KOPT-K1 (cell line): ENCODE data around the gene PLK5.
"Not testable (repeated sequence)": the region's sequence is repeated elsewhere in the genome, so short reads cannot be mapped to it uniquely, and the experiment has no call there.

Experiments used
- H3K27ac ChIP-seq: fragments of 200-600 bp; sonication (generic); 2 replicates; pipeline ENCODE4 v1.5.1; 2016; ENCODE audit warnings: antibody characterized with exemption, mild to moderate bottlenecking, low read depth, low read length; ENCODE audit not compliant: poor library complexity, severe bottlenecking
- H3K36me3 ChIP-seq: fragments of 200-600 bp; sonication (generic); 2 replicates; pipeline ENCODE4 v1.5.1; 2017; ENCODE audit warnings: antibody characterized with exemption, mild to moderate bottlenecking, low read length, moderate library complexity; ENCODE audit not compliant: insufficient read depth
- H3K9me3 ChIP-seq: fragments of 200-600 bp; sonication (generic); 2 replicates; pipeline ENCODE4 v1.5.1; 2017; ENCODE audit warnings: antibody characterized with exemption, low read length, mild to moderate bottlenecking; ENCODE audit not compliant: insufficient read depth, poor library complexity, severe bottlenecking

PLK5 gene

GRCh38 chr19:1523412-1524286 lies at the start of gene PLK5:
Gene PLK5, plus strand, starts transcription at chr19:1524077. Its CDS starts 2,920 bp downstream, at chr19:1526997.
- Histone ChIP-seq H3K36me3 (no peaks in the 10 kb centered on the region), H3K9me3 (no peaks in the 10 kb centered on the region), H3K27ac (no peak within 1 kb of the TSS)

DNA sequence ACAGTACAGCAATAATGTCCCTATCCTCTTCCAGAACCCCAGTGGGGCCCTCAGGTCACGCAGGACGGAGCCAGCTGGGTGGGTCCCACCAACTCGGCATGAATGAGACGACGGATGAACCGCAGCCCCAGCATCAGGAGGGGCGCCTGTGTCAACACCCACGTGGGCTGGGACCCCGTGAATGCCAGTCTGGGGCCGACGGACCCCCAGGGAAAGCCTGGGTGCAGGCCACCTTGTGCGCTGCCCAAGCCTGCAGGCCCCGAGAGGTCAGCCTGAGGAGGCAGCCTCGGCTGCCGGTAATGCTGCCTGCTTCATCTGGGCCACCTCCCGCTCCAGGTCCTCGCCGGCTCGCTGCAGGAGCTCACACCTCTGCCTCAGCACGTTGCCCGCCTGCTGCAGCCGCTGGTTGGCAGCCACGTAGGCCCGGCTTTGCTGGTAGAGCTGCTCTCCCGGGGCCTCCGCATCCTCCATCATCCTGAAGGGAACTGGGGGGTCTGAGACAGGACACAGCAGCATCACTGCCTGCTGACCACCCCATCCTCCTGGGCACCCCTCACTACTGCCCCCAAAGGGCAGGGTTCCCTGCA lies 49.0 kb upstream of the PLK5 start:
- Histone ChIP-seq H3K9me3 (no peaks in the 10 kb centered on the region), H3K36me3 (peaks cover 26% of the 10 kb centered on the region; the same call in 1 of the 2 replicates)

DNA sequence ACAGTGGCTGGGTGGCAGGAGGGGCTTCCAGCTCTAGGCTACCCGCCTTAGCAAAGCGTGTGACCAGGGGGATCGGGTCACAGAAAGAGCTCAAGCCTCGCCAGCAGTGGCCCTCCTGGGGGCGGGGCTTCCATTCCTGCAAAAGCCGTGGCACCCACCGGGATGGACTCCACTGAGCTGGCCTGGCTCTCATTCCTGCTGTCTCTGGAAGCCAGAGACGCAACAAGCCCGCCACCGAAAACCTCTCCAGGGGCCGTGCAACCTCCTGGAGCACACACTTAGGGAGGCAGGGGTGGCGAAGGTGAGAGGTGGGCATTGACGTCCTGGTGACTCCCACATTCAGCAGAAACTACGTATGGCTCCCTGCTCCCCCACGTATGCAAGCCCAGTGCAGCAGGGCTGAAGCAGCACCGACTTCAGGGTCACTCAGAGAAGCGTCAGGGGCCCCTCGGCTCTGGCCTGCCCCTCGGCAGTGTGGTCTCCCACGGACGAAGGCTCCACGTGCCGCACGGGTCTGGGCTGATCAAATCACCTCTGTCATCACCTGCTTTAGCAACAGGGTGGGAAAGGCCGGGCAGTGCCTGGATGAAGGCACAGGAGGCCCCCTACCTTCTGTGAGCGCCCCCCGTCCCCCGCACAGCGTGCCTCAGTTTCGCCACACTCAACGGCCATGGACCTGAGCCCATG lies 48.0 kb upstream of the PLK5 start:
- peaks cover 26% of the 10 kb centered on the region; the same call in 1 of the 2 replicates for H3K36me3 ChIP-seq
- H3K9me3 ChIP-seq, result no peaks in the 10 kb centered on the region
- no peak overlapping the region for H3K27ac ChIP-seq

More for the DNA sequence above, 49.0 kb upstream of the PLK5 start:
- no peak overlapping the region for H3K27ac ChIP-seq

GRCh38 chr19:1477056-1477455 lies 46.8 kb upstream of the PLK5 start:
- H3K27ac ChIP-seq, H3K9me3 ChIP-seq: not testable (repeated sequence)
- peaks cover 26% of the 10 kb centered on the region; the same call in 1 of the 2 replicates for H3K36me3 ChIP-seq

DNA sequence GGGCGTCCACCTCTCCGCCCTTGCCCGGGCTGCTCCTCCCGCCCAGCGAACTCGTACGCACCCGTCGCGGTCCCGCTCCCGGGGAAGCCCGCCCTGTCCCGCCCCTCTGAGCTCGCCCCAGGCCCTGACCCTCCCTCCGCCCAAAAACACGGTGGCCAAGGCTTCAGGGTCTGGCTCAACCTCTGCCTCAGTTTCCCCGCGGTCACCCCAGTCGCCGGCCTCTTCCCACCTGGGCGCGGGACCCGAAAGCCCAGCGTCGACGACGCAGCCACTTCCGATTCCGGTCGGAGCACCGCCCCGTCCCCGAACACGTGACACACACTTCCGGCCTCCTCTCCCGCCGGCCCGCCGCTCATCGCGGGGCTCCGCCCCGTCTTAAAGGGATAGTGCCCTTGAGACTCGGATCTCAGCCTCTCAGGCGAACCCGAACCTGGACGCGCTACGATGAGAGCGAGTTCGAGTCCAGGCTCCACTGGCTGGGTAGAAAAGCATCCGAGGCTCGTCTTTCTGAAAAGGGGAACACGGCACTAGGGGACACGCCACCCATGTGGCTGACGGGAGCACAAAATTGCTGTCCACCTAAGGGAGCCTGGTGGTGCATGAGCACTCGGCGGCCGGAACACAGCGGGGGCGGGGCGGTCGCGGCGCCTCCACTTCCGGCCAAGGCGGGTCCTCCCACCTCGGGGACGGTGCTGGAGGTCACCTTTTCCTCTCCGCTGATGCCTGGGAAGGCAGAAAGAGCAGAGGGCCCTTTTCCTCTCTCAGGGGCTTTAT lies 44.8 kb upstream of the PLK5 start, which contains the start of gene C19orf25:
TSS of gene C19orf25 (minus strand) at position 282 of the 774 bp plus-strand sequence. CDS start 312 bp downstream, outside the sequence.
- no peaks in the 10 kb centered on the region for H3K9me3 ChIP-seq
- H3K27ac ChIP-seq, result peak within 1 kb of the TSS; percentile 57
- peaks cover 26% of the 10 kb centered on the region; the same call in 1 of the 2 replicates for H3K36me3 ChIP-seq

DNA sequence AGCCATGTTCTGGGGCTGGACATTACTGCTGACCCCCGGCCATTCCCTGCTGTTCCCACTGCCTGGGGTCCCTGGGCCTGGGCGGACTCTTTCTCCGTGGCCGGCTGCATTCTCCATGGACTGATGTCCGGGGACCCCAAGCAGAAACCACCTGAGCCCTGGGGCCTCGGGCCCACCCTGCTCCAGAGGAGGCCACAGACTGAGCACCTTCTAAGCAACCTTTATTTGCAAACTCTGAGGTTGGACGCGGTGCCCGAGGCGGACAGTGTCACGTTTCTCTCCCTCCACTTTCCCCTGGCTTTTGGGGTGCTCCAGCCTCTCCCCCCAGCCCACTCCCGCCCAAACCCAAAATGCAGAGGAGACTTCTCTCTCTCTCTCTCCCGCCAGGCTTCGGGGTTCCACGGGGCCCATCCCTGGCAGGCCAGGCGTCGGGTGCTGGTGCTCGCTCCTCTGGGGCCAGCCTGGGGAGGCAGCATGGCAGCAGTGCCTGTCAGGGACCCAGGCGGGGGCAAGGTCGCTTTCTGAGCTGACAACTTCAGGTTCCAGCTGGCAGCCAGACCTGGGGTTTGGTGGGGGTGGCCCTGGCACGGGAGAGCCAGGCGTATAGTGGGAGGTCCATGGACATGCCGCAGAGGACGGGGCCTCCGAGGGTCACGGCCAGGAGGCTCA lies 42.5 kb upstream of the PLK5 start:
- Histone ChIP-seq H3K9me3 (no peaks in the 10 kb centered on the region), H3K36me3 (peaks cover 8% of the 10 kb centered on the region; the same call in 1 of the 2 replicates), H3K27ac (no peak overlapping the region)

- H3K36me3 ChIP-seq, result peaks cover 6% of the 10 kb centered on the region; the same call in 1 of the 2 replicates
Observed at GRCh38 chr19:1481893-1482360, 42.0 kb upstream of the PLK5 start.

DNA sequence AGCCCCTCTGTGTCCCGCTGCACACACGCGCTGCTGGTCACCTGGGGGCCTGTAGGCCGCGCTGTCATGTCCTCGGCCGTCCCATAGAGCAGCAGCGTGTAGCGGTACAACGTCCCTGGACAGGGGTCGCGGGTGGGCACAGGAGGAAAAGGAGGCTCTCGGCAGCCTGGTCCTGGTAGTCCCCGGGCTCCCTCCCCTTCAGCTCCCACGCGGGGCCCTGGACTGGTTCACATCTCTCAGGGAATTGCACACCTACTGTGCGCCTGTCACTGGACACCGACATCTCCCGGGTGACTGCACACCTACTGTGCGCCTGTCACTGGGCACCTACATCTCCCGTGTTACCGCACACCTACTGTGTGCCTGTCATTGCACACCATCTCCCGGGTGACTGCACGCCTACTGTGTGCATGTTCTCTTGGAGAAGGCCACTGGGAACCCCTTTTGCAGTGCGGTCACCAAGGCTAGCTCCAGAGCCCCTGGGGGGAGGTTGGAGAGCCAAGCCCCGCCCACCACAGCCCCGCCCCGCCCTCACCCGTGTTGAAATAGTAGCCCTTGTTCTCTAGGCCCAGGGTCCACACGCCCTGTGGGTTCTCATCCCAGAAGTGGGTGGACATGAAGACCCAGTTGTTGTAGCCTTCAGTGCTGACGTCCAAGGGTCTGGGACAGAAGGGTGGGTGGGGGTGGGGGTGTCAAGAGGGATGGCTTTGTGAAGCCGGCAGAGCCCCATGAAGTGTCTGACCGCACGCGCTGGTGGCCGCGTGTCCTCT lies 41.3 kb upstream of the PLK5 start:
- H3K9me3 ChIP-seq, result no peaks in the 10 kb centered on the region
- H3K27ac ChIP-seq, result no peak overlapping the region
- H3K36me3 ChIP-seq, result 0 out of 2 replicates have a peak, but pooled peaks cover under 1% of the 10 kb centered on the region

More at GRCh38 chr19:1481893-1482360, 42.0 kb upstream of the PLK5 start:
- Histone ChIP-seq H3K9me3 (no peaks in the 10 kb centered on the region), H3K27ac (no peak overlapping the region)

- H3K27ac ChIP-seq, result no peak overlapping the region
- no peaks in the 10 kb centered on the region for H3K9me3 ChIP-seq
- no peaks in the 10 kb centered on the region for H3K36me3 ChIP-seq
Observed at GRCh38 chr19:1483131-1483978, 40.5 kb upstream of the PLK5 start.

DNA sequence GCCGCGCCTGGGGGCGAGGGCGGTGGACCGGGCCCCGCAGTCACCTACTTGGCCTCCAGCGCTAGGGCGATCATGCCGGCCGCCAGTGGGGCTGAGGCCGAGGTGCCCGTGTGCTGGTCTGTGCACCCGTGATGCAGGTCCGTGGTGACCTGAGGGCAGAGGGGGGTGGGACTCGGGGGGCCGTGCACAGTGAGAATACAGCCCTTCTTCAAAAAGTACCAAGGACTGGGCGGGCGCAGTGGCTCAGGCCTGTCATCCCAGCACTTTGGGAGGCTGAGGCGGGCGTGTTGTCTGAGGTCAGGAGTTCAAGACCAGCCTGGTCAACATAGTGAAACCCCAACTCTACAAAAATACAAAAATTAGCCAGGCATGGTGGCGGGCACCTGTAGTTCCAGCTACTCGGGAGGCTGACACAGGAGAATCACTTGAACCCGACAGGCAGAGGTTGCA lies 39.9 kb upstream of the PLK5 start:
- H3K27ac ChIP-seq, result no peak overlapping the region
- H3K36me3 ChIP-seq, result no peaks in the 10 kb centered on the region

GRCh38 chr19:1486720-1487575 lies 36.9 kb upstream of the PLK5 start:
- Histone ChIP-seq H3K9me3 (no peaks in the 10 kb centered on the region), H3K36me3 (no peaks in the 10 kb centered on the region), H3K27ac (no peak overlapping the region)

More for the DNA sequence above, 39.9 kb upstream of the PLK5 start:
- no peaks in the 10 kb centered on the region for H3K9me3 ChIP-seq
